ENCODE data around the gene GALNT10. TPM values are rescaled to one million over a fixed set of nuclear protein-coding genes. Genes with fewer than 3 reads are reported as not detected.

The GALNT10 gene
- polyA plus RNA-seq, 2 of the 4 experiments (the other 2 are of a cell fraction) = 110 to 156 TPM

- WGBS (ENCODE audit: missing lambda C conversion rate) = 97% methylated on average over 2 of the region's 2 CpGs
- Histone ChIP-seq H3K4me3 (no peak overlapping the region), H3K27ac (no peak overlapping the region), H3K4me1 (peaks cover 53% of the 10 kb centered on the region), H3K9me3 (no peaks in the 10 kb centered on the region), H3K4me2 (no peak overlapping the region)
- FAIRE-seq (no peak), ATAC-seq (no peak), DNase-seq (ENCODE audit: low read depth in 1 of 2, low spot score in 1 of 2) (no peak)
- POLR2A ChIA-PET = no interaction called here
- TF ChIP-seq GATA3 (IDR thresholded peaks at IDR 0.05; ENCODE audit: borderline replicate concordance) (no peak), FOXS1 (CRISPR knock-in tag; IDR thresholded peaks at IDR 0.05) (no peak), SREBF2 (IDR thresholded peaks at IDR 0.05) (no peak), HDAC2 (IDR thresholded peaks at IDR 0.05) (no peak), EHF (CRISPR knock-in tag; IDR thresholded peaks at IDR 0.05) (no peak), JUN (IDR thresholded peaks at IDR 0.05) (no peak)
- CTCF ChIA-PET = interaction anchor here (0.8 to 1.2 kb wide), 2 partner anchors 142 to 190 kb away, joined by 3 read pairs; no protein-coding TSS in a partner anchor
Observed at GRCh38 chr5:154262342-154262741, 71.8 kb downstream of the GALNT10 start.

- H3K4me1 ChIP-seq = peaks cover 43% of the 10 kb centered on the region
- CTCF ChIA-PET = no interaction called here
- peak overlapping the region in 1 of 2 experiments; percentile 31; a peak in 3 of 6 replicates for H3K27ac ChIP-seq
- peak overlapping the region; percentile 1; the same call in 1 of the 3 replicates for H3K4me2 ChIP-seq
- FAIRE-seq (no peak), ATAC-seq (no peak; a peak in 1 of 6 replicates), DNase-seq (ENCODE audit: low read depth in 1 of 2, low spot score in 1 of 2) (no peak)
- H3K9me3 ChIP-seq = no peaks in the 10 kb centered on the region
- TF ChIP-seq SREBF2 (IDR thresholded peaks at IDR 0.05) (no peak), CHD4 (IDR thresholded peaks at IDR 0.05; ENCODE audit: borderline replicate concordance) (no peak), RNF2 (IDR thresholded peaks at IDR 0.05; ENCODE audit: borderline replicate concordance, low read depth) (no peak), TP53 (CRISPR knock-in tag; IDR thresholded peaks at IDR 0.05) (no peak), MYC (IDR thresholded peaks at IDR 0.05; ENCODE audit: borderline replicate concordance, low read length) (no peak), HOXA7 (CRISPR knock-in tag; IDR thresholded peaks at IDR 0.05) (no peak), RARB (CRISPR knock-in tag; IDR thresholded peaks at IDR 0.05) (no peak), JUN (IDR thresholded peaks at IDR 0.05) (no peak), KDM1A (IDR thresholded peaks at IDR 0.05; ENCODE audit: low read depth) (no peak), KDM5A (IDR thresholded peaks at IDR 0.05) (no peak), ZC3H11A (IDR thresholded peaks at IDR 0.05) (no peak), CHD2 (IDR thresholded peaks at IDR 0.05; ENCODE audit: low read length, partially characterized antibody) (no peak), MAFK (IDR thresholded peaks at IDR 0.05; ENCODE audit: partially characterized antibody) (no peak), POLR2AphosphoS2 (conservative IDR thresholded peaks at IDR 0.05; ENCODE audit: low read length) (no peak), E2F6 (IDR thresholded peaks at IDR 0.05; ENCODE audit: borderline replicate concordance, low read depth) (no peak), HMGXB4 (CRISPR knock-in tag; IDR thresholded peaks at IDR 0.05; ENCODE audit: borderline replicate concordance) (no peak)
- WGBS (ENCODE audit: missing lambda C conversion rate) = 89% methylated on average over 5 of the region's 5 CpGs
- H3K4me3 ChIP-seq = no peak overlapping the region
- POLR2A ChIA-PET = no interaction called here
Observed at GRCh38 chr5:154264549-154265196, 74.1 kb downstream of the GALNT10 start.

- ATAC-seq = no peak
- no peak for TF ChIP-seq MAFK (IDR thresholded peaks at IDR 0.05; ENCODE audit: partially characterized antibody)
- no peak for TF ChIP-seq REST (IDR thresholded peaks at IDR 0.05)
- no peak for TF ChIP-seq HES2 (IDR thresholded peaks at IDR 0.05)
- POLR2A ChIA-PET = no interaction called here
Observed at GRCh38 chr5:154265197-154265773, 74.8 kb downstream of the GALNT10 start.

More at GRCh38 chr5:154265197-154265773, 74.8 kb downstream of the GALNT10 start:
- Histone ChIP-seq H3K4me2 (no peak overlapping the region), H3K9me3 (no peaks in the 10 kb centered on the region), H3K4me3 (no peak overlapping the region), H3K4me1 (peaks cover 40% of the 10 kb centered on the region), H3K27ac (peak overlapping the region in 1 of 2 experiments; percentile 31; a peak in 2 of 6 replicates)
- CTCF ChIA-PET = interaction anchor here (0.8 kb wide), 1 partner anchor 43 kb away, joined by 3 read pairs; no protein-coding TSS in a partner anchor
- 100% methylated on average over 2 of the region's 2 CpGs for WGBS (ENCODE audit: missing lambda C conversion rate)
- no peak for DNase-seq (ENCODE audit: low read depth in 1 of 2, low spot score in 1 of 2)
- no peak for FAIRE-seq
